ENCODE measurements around the gene PLEKHB2. TPM values are rescaled to one million over a fixed set of nuclear protein-coding genes. Genes with fewer than 3 reads are reported as not detected.

Gene PLEKHB2
- total RNA-seq, 1 experiment from 2014 or later: 94.8 TPM

DNA sequence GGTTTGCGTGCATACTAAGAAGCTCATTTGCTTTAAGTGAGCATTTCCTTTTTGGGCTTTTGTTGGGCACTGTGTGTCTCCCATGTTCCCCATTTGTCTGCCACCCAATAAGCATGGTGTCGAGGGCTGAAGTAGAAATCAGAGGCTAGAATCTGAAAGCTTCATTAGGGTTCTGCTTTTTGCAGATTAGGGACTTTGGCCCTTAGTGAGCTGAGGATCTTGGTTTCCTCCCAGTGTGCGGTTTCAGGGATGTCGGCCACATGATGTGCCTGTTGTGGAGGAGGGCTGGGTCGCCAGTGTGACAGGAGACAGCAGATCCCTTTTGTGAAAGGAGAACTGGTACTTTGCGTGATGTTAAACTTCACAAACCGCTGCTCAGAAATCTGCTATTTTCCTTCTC, 41.1 kb downstream of the PLEKHB2 start:
- Histone ChIP-seq H3K27ac (ENCODE audit: low read depth, low read length) (no peak overlapping the region), H4K20me1 (ENCODE audit: insufficient read depth) (no peaks in the 10 kb centered on the region), H3K36me3 (ENCODE audit: control insufficient read depth in 1 of 2, insufficient read depth in 2 of 2, low read length in 2 of 2) (peaks cover 16 to 20% of the 10 kb centered on the region in 2 experiments; a peak in 3 of 4 replicates), H3K4me3 (replicated peaks in 1 of 2; ENCODE audit: low read depth in 1 of 2, low read length in 2 of 2) (no peak overlapping the region), H3K4me1 (ENCODE audit: control insufficient read depth in 1 of 2, insufficient read depth in 2 of 2, low read length in 2 of 2) (no peaks in the 10 kb centered on the region), H2AFZ (ENCODE audit: low read depth, low read length, poor library complexity, severe bottlenecking) (no peak overlapping the region), H3K4me2 (ENCODE audit: low read length) (no peak overlapping the region), H3K9me3 (ENCODE audit: control insufficient read depth in 1 of 2, insufficient read depth in 1 of 2, low read depth in 1 of 2, low read length in 2 of 2) (no peaks in the 10 kb centered on the region), H3K79me2 (ENCODE audit: insufficient read depth, low read length) (peaks cover 20% of the 10 kb centered on the region), H3K27me3 (ENCODE audit: insufficient read depth, low read length) (no peaks in the 10 kb centered on the region), H3K9me2 (ENCODE audit: insufficient read depth) (no peaks in the 10 kb centered on the region), H3K9ac (ENCODE audit: low read length) (no peak overlapping the region)
- ChIA-PET RAD21 (ENCODE audit: low non-redundant PET in 1 of 2, low total read pairs in 2 of 2, uncharacterized antibody in 2 of 2, unreplicated experiment in 2 of 2) (no interaction called here), CTCF (no interaction called here), POLR2A (no interaction called here)
- no peak for ATAC-seq
- intact Hi-C loops (cut with micrococcal nuclease): no loop called here
- no TSS peak for BruUV-seq (replicated peaks)
- no peak for DNase-seq (ENCODE audit: low read depth, low spot score)
- TF ChIP-seq SIN3A (IDR thresholded peaks at IDR 0.05; ENCODE audit: low read depth) (no peak), YY1 (IDR thresholded peaks at IDR 0.05; ENCODE audit: extremely low read depth, insufficient replicate concordance, low read depth, low read length) (no peak), EZH2 (IDR thresholded peaks at IDR 0.05) (no peak), MAX (IDR thresholded peaks at IDR 0.05) (no peak), ZFX (IDR thresholded peaks at IDR 0.05) (no peak), ELF1 (IDR thresholded peaks at IDR 0.05; ENCODE audit: borderline replicate concordance, low read depth) (no peak), POLR2A (IDR thresholded peaks at IDR 0.05; ENCODE audit: borderline replicate concordance, extremely low read depth, insufficient read depth, insufficient read length) (no peak), EGR1 (IDR thresholded peaks at IDR 0.05; ENCODE audit: low read depth) (no peak)
- TF ChIP-seq, protein P1, sequence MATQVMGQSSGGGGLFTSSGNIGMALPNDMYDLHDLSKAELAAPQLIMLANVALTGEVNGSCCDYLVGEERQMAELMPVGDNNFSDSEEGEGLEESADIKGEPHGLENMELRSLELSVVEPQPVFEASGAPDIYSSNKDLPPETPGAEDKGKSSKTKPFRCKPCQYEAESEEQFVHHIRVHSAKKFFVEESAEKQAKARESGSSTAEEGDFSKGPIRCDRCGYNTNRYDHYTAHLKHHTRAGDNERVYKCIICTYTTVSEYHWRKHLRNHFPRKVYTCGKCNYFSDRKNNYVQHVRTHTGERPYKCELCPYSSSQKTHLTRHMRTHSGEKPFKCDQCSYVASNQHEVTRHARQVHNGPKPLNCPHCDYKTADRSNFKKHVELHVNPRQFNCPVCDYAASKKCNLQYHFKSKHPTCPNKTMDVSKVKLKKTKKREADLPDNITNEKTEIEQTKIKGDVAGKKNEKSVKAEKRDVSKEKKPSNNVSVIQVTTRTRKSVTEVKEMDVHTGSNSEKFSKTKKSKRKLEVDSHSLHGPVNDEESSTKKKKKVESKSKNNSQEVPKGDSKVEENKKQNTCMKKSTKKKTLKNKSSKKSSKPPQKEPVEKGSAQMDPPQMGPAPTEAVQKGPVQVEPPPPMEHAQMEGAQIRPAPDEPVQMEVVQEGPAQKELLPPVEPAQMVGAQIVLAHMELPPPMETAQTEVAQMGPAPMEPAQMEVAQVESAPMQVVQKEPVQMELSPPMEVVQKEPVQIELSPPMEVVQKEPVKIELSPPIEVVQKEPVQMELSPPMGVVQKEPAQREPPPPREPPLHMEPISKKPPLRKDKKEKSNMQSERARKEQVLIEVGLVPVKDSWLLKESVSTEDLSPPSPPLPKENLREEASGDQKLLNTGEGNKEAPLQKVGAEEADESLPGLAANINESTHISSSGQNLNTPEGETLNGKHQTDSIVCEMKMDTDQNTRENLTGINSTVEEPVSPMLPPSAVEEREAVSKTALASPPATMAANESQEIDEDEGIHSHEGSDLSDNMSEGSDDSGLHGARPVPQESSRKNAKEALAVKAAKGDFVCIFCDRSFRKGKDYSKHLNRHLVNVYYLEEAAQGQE (IDR thresholded peaks at IDR 0.05; ENCODE audit: low read depth): no peak
- TF ChIP-seq, protein P2, sequence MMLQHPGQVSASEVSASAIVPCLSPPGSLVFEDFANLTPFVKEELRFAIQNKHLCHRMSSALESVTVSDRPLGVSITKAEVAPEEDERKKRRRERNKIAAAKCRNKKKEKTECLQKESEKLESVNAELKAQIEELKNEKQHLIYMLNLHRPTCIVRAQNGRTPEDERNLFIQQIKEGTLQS (IDR thresholded peaks at IDR 0.05): no peak
- TF ChIP-seq, protein P3, sequence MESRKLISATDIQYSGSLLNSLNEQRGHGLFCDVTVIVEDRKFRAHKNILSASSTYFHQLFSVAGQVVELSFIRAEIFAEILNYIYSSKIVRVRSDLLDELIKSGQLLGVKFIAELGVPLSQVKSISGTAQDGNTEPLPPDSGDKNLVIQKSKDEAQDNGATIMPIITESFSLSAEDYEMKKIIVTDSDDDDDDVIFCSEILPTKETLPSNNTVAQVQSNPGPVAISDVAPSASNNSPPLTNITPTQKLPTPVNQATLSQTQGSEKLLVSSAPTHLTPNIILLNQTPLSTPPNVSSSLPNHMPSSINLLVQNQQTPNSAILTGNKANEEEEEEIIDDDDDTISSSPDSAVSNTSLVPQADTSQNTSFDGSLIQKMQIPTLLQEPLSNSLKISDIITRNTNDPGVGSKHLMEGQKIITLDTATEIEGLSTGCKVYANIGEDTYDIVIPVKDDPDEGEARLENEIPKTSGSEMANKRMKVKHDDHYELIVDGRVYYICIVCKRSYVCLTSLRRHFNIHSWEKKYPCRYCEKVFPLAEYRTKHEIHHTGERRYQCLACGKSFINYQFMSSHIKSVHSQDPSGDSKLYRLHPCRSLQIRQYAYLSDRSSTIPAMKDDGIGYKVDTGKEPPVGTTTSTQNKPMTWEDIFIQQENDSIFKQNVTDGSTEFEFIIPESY (IDR thresholded peaks at IDR 0.05; ENCODE audit: extremely low read depth, insufficient replicate concordance, low read length): no peak
